Neural cell (in vitro differentiated cells): Measurements from ENCODE around the gene TMEM273. TPM values are rescaled to one million over a fixed set of nuclear protein-coding genes. Genes with fewer than 3 reads are reported as not detected.

Experiments
- H2AFZ ChIP-seq: fragments of 200-600, 300-800 bp; sonication (generic), shearing (Covaris generic); 2 replicates; pipeline ENCODE4 v1.6.0; 2014; ENCODE audit warnings: low read depth, mild to moderate bottlenecking, antibody characterized with exemption, low read length, moderate library complexity
- H3F3A ChIP-seq: fragments of 200-600 bp; shearing (Covaris generic); 2 replicates; pipeline ENCODE4 v1.6.1; 2016; ENCODE audit warnings: mild to moderate bottlenecking, moderate library complexity, mixed read lengths, antibody characterized with exemption, low read length; ENCODE audit not compliant: insufficient read depth, poor library complexity, severe bottlenecking
- H3K27ac ChIP-seq: fragments of 200-600, 300-800 bp; sonication (generic), shearing (Covaris generic); 2 replicates; pipeline ENCODE4 v1.5.1; 2014; ENCODE audit warnings: mild to moderate bottlenecking, low read length, moderate library complexity
- H3K27me3 ChIP-seq: fragments of 300-800, 200-600 bp; sonication (generic), shearing (Covaris generic); 2 replicates; pipeline ENCODE4 v1.6.0; 2014; ENCODE audit warnings: mild to moderate bottlenecking, low read depth, low read length, moderate library complexity; ENCODE audit not compliant: insufficient read depth
- H3K36me3 ChIP-seq: fragments of 300-800, 200-600 bp; sonication (generic), shearing (Covaris generic); 2 replicates; pipeline ENCODE4 v1.5.1; 2014; ENCODE audit warnings: mild to moderate bottlenecking, antibody characterized with exemption, low read length, moderate library complexity; ENCODE audit not compliant: insufficient read depth
- H3K4me2 ChIP-seq: fragments of 300-800, 200-600 bp; sonication (generic), shearing (Covaris generic); 2 replicates; pipeline ENCODE4 v1.6.0; 2014; ENCODE audit warnings: mild to moderate bottlenecking, low read length
- H3K4me3 ChIP-seq: fragments of 300-800, 200-600 bp; sonication (generic), shearing (Covaris generic); 2 replicates; pipeline ENCODE4 v1.5.1; 2014; ENCODE audit warnings: mild to moderate bottlenecking, low read length, moderate library complexity
- H3K79me2 ChIP-seq: fragments of 200-600 bp; shearing (Covaris generic); replicated peaks from 2 replicates; pipeline ENCODE4 v1.6.0; 2014; ENCODE audit warnings: mild to moderate bottlenecking, low read length, moderate library complexity; ENCODE audit not compliant: insufficient read depth
- H3K9ac ChIP-seq: fragments of 300-800, 200-600 bp; sonication (generic), shearing (Covaris generic); 2 replicates; pipeline ENCODE4 v1.6.1; 2016; ENCODE audit warnings: mild to moderate bottlenecking, low read length, mixed read lengths
- H3K9me2 ChIP-seq: fragments of 200-600 bp; shearing (Covaris generic); 2 replicates; pipeline ENCODE4 v1.6.1; 2016; ENCODE audit warnings: mild to moderate bottlenecking, low read length, mixed read lengths; ENCODE audit not compliant: insufficient read depth
- H3K9me3 ChIP-seq: fragments of 200-600, 300-800 bp; sonication (generic), shearing (Covaris generic); 2 replicates; pipeline ENCODE4 v1.6.1; 2016; ENCODE audit warnings: mild to moderate bottlenecking, mixed run types, low read length, moderate library complexity, mixed read lengths
- H4K20me1 ChIP-seq: fragments of 200-600 bp; shearing (Covaris generic); 2 replicates; pipeline ENCODE4 v1.6.1; 2016; ENCODE audit warnings: mild to moderate bottlenecking, mixed run types; ENCODE audit not compliant: insufficient read depth
- EP300 ChIP-seq: fragments of 450-650 bp; conservative IDR thresholded peaks from 2 replicates; pipeline ENCODE4 v1.6.1; 2014; ENCODE audit warnings: antibody characterized with exemption, mild to moderate bottlenecking, moderate library complexity; ENCODE audit not compliant: poor library complexity, severe bottlenecking
- EZH2 ChIP-seq: fragments of 200-600, 300-800 bp; shearing (Covaris generic), sonication (generic); IDR thresholded peaks from 2 replicates; pipeline ENCODE4 v1.6.1; 2014; ENCODE audit warnings: antibody characterized with exemption, low read length, borderline replicate concordance, mild to moderate bottlenecking; ENCODE audit not compliant: insufficient read depth, poor library complexity, severe bottlenecking
- MXI1 ChIP-seq: fragments of 450-650 bp; conservative IDR thresholded peaks from 2 replicates; pipeline ENCODE4 v1.6.1; 2014; ENCODE audit warnings: antibody characterized with exemption, mild to moderate bottlenecking; ENCODE audit not compliant: poor library complexity, severe bottlenecking
- POLR2AphosphoS5 ChIP-seq: IDR thresholded peaks from 2 replicates; pipeline ENCODE4 v1.6.1; 2012
- RAD21 ChIP-seq: fragments of 450-650 bp; conservative IDR thresholded peaks from 2 replicates; pipeline ENCODE4 v1.6.1; 2014; ENCODE audit warnings: antibody characterized with exemption, mild to moderate bottlenecking, moderate library complexity
- SMC3 ChIP-seq: fragments of 450-650 bp; conservative IDR thresholded peaks from 2 replicates; pipeline ENCODE4 v1.6.1; 2014; ENCODE audit warnings: antibody characterized with exemption, mild to moderate bottlenecking, moderate library complexity; ENCODE audit not compliant: poor library complexity
- TAF1 ChIP-seq: IDR thresholded peaks from 2 replicates; pipeline ENCODE4 v1.6.1; 2012; ENCODE audit warnings: low read depth
- polyA plus RNA-seq: library from polyadenylated mRNA; depleted of rRNA; stranded (reverse); fragments of >200 nt; gene quantifications from 2 replicates; pipeline ENCODE4 v1.2.3, GENCODE V29; 2014
- TF ChIP-seq, protein P1 (sequence below): IDR thresholded peaks from 2 replicates; pipeline ENCODE4 v1.6.1; 2012; ENCODE audit warnings: borderline replicate concordance
- TF ChIP-seq, protein P2 (sequence below): fragments of 450-650 bp; IDR thresholded peaks from 2 replicates; pipeline ENCODE4 v1.5.1; 2014; ENCODE audit warnings: antibody characterized with exemption, mild to moderate bottlenecking, moderate library complexity; ENCODE audit not compliant: poor library complexity, severe bottlenecking

Gene TMEM273
- polyA plus RNA-seq, 1 donor from 2014 or later: not detected

GRCh38 chr10:49194212-49194920, 6.2 kb upstream of the TMEM273 start:
- no peak for TF ChIP-seq SMC3
- no peak for TF ChIP-seq TAF1
- TF ChIP-seq, protein P1, sequence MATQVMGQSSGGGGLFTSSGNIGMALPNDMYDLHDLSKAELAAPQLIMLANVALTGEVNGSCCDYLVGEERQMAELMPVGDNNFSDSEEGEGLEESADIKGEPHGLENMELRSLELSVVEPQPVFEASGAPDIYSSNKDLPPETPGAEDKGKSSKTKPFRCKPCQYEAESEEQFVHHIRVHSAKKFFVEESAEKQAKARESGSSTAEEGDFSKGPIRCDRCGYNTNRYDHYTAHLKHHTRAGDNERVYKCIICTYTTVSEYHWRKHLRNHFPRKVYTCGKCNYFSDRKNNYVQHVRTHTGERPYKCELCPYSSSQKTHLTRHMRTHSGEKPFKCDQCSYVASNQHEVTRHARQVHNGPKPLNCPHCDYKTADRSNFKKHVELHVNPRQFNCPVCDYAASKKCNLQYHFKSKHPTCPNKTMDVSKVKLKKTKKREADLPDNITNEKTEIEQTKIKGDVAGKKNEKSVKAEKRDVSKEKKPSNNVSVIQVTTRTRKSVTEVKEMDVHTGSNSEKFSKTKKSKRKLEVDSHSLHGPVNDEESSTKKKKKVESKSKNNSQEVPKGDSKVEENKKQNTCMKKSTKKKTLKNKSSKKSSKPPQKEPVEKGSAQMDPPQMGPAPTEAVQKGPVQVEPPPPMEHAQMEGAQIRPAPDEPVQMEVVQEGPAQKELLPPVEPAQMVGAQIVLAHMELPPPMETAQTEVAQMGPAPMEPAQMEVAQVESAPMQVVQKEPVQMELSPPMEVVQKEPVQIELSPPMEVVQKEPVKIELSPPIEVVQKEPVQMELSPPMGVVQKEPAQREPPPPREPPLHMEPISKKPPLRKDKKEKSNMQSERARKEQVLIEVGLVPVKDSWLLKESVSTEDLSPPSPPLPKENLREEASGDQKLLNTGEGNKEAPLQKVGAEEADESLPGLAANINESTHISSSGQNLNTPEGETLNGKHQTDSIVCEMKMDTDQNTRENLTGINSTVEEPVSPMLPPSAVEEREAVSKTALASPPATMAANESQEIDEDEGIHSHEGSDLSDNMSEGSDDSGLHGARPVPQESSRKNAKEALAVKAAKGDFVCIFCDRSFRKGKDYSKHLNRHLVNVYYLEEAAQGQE: no peak
- TF ChIP-seq RAD21: no peak
- TF ChIP-seq EP300: no peak
- TF ChIP-seq EZH2: no peak

DNA sequence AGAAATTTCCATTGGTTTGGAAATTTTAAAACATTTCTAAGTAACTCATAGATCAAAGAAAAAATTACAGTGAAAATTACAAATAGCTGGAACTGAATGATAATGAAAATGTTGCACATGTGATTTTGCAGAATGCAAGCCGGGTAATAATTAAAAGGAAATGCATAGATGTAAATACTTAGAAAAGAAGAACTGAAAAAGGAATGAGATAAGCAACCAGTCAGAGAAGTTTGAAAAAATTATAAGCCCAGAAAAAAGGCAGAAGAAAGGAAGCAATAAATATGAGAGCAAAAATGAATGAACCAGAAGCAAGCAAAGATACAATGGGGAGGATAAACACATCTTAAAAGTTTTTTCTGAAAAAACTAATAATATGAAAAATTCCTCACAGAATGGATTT, 3.2 kb upstream of the TMEM273 start:
- Histone ChIP-seq H3K27ac (no peak overlapping the region), H2AFZ (no peak overlapping the region), H3K79me2 (no peaks in the 10 kb centered on the region), H3F3A (no peaks in the 10 kb centered on the region), H3K36me3 (no peaks in the 10 kb centered on the region), H3K9me2 (no peaks in the 10 kb centered on the region), H3K4me2 (no peak overlapping the region), H3K9me3 (no peaks in the 10 kb centered on the region), H3K27me3 (no peaks in the 10 kb centered on the region), H3K9ac (no peak overlapping the region), H4K20me1 (no peaks in the 10 kb centered on the region), H3K4me3 (no peak overlapping the region)
- TF ChIP-seq, protein P2, sequence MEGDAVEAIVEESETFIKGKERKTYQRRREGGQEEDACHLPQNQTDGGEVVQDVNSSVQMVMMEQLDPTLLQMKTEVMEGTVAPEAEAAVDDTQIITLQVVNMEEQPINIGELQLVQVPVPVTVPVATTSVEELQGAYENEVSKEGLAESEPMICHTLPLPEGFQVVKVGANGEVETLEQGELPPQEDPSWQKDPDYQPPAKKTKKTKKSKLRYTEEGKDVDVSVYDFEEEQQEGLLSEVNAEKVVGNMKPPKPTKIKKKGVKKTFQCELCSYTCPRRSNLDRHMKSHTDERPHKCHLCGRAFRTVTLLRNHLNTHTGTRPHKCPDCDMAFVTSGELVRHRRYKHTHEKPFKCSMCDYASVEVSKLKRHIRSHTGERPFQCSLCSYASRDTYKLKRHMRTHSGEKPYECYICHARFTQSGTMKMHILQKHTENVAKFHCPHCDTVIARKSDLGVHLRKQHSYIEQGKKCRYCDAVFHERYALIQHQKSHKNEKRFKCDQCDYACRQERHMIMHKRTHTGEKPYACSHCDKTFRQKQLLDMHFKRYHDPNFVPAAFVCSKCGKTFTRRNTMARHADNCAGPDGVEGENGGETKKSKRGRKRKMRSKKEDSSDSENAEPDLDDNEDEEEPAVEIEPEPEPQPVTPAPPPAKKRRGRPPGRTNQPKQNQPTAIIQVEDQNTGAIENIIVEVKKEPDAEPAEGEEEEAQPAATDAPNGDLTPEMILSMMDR: no peak
- TF ChIP-seq EP300 (no peak), POLR2AphosphoS5 (no peak), SMC3 (no peak), EZH2 (no peak), TAF1 (no peak), MXI1 (no peak), RAD21 (no peak)
- TF ChIP-seq, protein P1: no peak

More at GRCh38 chr10:49194212-49194920, 6.2 kb upstream of the TMEM273 start:
- H3K4me2 ChIP-seq: no peak overlapping the region
- no peaks in the 10 kb centered on the region for H3K9me2 ChIP-seq
- no peak overlapping the region for H2AFZ ChIP-seq
- H3K36me3 ChIP-seq: no peaks in the 10 kb centered on the region
- no peaks in the 10 kb centered on the region for H3K79me2 ChIP-seq
- H4K20me1 ChIP-seq: no peaks in the 10 kb centered on the region
- no peak overlapping the region for H3K4me3 ChIP-seq
- H3K9me3 ChIP-seq: no peaks in the 10 kb centered on the region
- H3F3A ChIP-seq: no peaks in the 10 kb centered on the region
- H3K27ac ChIP-seq: no peak overlapping the region
- H3K9ac ChIP-seq: no peak overlapping the region
- H3K27me3 ChIP-seq: no peaks in the 10 kb centered on the region
